HG03558 (cell line): ENCODE measurements around the gene TCP10L.
"Not testable (repeated sequence)": the region's sequence is repeated elsewhere in the genome, so short reads cannot be mapped to it uniquely, and the experiment has no call there.

Experiments
- ATAC-seq: cut with Tn5 transposase; IDR thresholded peaks from one replicate; pipeline ENCODE4 v1.9.1; 2021; ENCODE audit warnings: moderate number of reproducible peaks; ENCODE audit not compliant: unreplicated experiment; ENCODE audit errors: extremely low read depth

Gene TCP10L

GRCh38 chr21:32559006-32559610 is 26.2 kb downstream of the TCP10L start:
- no peak for ATAC-seq

DNA sequence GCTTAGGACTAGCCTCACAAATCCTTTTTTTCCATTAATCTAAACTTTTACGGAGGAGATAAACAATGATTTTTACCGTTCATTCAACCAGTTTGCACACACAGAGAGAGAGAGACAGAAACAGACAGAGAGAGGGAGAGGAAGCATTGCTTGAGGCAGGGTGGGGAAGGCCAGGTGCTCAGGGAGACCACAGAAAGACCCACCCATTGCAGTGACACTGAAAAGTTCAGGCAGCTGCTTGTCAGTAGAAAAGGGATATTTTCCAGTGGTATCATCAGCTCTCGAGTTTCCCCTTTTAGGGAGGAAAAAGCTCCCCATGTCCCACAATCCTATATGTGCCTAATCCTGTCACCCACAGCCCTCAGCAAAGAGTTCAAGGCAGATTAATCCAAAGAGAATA is 27.2 kb downstream of the TCP10L start:
- no peak for ATAC-seq

- ATAC-seq: no peak
Measured at GRCh38 chr21:32554832-32555638, 30.3 kb downstream of the TCP10L start.

DNA sequence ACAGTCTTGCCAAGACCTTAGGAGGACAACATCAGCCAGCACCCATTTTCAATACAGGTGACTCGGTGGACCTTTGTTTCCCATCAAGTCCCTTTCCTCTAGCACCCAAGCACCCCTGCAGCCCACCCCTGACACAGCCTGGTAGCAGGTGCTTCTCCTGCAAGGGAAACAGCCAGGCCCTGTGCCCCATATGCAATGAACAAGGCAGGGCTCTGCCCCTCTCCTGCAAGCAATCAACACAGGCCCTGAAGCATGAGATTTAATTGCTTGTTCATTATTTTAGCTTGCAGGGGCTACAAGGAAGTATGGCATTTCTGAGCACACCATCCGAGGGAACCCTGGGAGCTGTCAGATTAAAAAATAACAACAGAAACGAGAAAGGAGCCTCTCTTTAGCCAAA is 35.4 kb downstream of the TCP10L start:
- ATAC-seq: no peak

- no peak for ATAC-seq
Measured at GRCh38 chr21:32549440-32549839, 35.9 kb downstream of the TCP10L start.

DNA sequence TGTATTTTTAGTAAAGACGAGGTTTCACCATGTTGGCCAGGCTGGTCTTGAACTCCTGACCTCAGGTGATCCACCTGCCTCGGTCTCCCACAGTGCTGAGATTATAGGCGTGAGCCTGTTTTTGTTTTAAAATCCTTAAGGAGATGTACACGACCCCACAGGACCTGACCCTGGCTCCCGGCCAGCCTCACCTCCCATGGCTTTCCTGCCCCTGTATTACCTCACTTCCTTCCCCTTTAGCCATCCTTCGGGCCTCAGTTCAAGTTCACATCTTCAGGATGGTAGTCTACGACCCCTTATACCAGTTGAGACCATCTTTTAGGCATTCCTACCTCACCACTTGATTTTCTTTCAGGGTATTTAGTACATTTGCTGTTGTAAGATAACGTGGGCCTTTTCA is 36.3 kb downstream of the TCP10L start:
- ATAC-seq: no peak

GRCh38 chr21:32547018-32547417 is 38.3 kb downstream of the TCP10L start:
- ATAC-seq: no peak

- ATAC-seq: no peak
Measured at GRCh38 chr21:32545948-32546441, 39.3 kb downstream of the TCP10L start.

- ATAC-seq: no peak
Measured at GRCh38 chr21:32544697-32545096, 40.6 kb downstream of the TCP10L start.

DNA sequence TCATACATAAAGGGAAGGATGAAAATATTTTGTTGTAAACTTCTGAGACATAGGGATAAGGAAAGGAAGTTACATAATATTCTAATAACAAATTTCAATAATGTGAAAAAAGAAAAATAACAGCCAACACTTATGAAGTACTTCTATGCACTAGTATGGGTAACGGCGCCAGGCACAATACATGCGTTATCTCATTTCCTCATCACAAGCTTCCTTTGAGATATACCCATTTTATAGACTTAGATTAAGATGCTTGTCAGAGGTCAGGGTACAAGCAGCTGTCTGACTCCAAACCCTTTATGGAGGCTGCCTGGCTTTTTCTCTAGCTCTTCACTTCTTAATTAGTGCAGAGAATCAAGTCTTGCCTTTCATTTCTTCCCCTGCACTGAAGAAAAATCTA is 41.3 kb downstream of the TCP10L start:
- no peak for ATAC-seq

DNA sequence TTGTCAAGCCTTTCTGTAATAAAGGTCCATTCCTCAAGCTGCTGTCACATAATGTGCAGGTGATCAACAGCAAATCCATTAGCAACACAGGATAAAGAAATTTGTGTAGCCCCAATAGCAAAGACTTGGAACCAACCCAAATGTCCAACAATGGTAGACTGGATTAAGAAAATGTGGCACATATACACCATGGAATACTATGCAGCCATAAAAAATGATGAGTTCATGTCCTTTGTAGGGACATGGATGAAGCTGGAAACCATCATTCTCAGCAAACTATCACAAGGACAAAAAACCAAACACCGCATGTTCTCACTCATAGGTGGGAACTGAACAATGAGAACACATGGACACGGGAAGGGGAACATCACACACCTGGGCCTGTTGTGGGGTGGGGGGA is 42.3 kb downstream of the TCP10L start:
- ATAC-seq: not testable (repeated sequence)

- ATAC-seq: no peak
Measured at GRCh38 chr21:32539378-32539777, 45.9 kb downstream of the TCP10L start.

- no peak for ATAC-seq
Measured at GRCh38 chr21:32538147-32538792, 47.1 kb downstream of the TCP10L start.

- no peak for ATAC-seq
Measured at GRCh38 chr21:32537569-32537881, 47.8 kb downstream of the TCP10L start.

DNA sequence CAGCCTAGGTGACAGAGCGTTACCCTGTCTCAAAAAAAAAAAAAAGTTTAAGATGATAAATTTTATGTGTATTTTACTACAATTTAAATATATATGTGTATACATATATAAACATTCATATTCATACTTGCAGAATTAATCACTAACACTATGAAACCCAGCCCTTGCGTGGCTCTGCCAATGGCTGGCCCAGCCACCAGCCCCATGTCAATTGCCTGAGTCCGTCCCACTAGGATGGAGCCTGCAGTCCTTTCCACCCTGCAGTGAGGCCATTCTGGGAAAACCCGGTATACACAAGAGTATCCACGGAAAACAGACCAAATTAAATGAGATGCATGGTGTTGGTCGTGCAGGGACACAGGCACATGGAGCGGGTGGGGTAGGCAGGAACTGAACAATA is 49.7 kb downstream of the TCP10L start:
- ATAC-seq: no peak

DNA sequence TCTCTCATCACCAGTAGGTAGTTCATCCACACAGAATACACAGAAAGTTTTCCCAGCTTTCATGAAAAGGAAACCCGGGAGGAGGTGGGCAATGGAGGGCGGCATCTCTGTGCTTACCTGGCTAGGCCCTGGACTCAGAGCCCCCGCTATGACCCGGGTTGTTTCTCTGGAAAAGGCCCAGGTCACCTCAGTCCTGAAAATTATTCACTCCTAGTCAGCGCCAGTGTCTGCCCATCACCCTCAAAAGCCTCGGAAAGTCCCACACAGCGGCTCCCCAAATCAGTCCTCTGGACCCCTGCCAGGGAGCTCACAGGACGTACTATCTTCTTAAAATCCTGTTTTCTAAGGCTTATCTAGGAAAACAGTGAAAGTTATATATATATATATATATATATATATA is 51.2 kb downstream of the TCP10L start:
- ATAC-seq: no peak

DNA sequence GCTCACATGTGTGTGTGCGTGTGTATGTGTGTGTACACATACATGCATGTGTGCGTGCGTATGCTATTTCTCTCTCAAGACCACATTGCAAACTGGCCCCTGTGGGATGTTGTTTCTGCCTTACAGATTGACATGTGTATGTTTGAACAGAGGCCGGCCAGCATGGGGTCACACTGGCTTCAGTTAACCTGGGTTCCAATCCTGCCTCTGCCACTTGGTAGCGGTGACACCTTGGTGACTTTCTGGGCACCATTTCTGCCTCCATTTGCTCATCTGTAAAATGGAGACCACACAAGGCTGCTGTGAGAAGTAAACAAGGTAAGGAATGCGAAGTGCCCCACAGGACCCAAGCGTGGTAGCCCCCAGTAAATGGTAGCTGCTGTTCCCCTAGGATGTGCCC is 51.7 kb downstream of the TCP10L start:
- no peak for ATAC-seq

DNA sequence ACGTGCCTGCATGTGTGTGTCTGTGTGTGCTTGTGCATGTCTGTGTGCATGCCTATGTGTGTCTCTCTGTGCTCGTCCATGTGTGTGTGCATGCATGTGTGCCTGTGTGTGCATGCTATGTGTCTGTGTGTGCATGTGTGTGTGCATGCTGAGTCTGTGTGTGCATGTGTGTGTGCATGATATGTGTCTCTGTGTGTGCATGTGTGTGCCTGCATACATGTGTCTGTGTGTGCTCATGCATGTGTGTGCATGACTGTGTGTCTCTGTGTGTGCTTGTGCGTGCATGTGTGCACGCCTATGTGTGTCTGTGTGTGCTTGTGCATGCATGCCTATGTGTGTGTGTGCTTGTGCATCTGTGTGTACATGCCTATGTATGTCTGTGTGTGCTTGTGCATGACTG is 52.3 kb downstream of the TCP10L start:
- no peak for ATAC-seq

- ATAC-seq: no peak
Measured at GRCh38 chr21:32532636-32533035, 52.7 kb downstream of the TCP10L start.

DNA sequence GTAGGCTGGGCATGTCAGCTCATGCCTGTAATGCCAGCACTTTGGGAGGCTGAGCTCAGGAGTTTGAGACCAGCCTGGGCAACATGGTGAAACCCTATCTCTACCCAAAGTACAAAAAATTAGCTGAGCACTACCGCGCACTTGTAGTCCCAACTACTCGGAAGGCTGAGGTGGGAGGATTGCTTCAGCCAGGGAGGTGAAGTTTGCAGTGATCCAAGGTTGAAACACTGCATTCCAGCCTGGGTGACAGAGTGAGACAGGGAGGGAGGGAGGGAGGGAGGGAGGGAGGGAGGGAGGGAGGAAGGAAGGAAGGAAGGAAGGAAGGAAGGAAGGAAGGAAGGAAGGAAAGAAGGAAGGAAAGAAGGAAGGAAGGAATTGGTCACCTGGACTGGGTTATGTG is 53.8 kb downstream of the TCP10L start:
- ATAC-seq: not testable (repeated sequence)

DNA sequence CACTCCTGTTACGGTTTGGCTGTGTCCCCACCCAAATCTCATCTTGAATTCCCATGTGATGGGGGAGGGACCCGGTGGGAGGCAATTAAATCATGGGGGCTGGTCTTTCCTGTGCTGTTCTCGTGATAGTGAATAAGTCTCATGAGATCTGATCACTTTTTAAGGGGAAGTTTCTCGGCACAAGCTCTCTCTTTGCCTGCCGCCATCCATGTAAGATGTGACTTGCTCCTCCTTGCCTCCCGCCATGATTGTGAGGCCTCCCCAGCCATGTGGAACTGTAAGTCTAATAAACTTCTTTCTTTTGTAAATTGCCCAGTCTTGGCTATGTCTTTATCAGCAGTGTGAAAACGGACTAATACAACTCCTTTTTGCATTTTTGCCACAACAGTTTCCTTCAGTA is 54.5 kb downstream of the TCP10L start:
- ATAC-seq: not testable (repeated sequence)
